NCI-H524 treated with DMSO at 0.1 percent for 48 hours (cell line): ENCODE results near the gene MTFP1.
"Not testable (repeated sequence)": the region's sequence is repeated elsewhere in the genome, so short reads cannot be mapped to it uniquely, and the experiment has no call there.

ENCODE experiments used
- DNase-seq: peaks from one replicate; lab custom pipeline; 2025; lab: John Stamatoyannopoulos, UW

The MTFP1 gene

DNA sequence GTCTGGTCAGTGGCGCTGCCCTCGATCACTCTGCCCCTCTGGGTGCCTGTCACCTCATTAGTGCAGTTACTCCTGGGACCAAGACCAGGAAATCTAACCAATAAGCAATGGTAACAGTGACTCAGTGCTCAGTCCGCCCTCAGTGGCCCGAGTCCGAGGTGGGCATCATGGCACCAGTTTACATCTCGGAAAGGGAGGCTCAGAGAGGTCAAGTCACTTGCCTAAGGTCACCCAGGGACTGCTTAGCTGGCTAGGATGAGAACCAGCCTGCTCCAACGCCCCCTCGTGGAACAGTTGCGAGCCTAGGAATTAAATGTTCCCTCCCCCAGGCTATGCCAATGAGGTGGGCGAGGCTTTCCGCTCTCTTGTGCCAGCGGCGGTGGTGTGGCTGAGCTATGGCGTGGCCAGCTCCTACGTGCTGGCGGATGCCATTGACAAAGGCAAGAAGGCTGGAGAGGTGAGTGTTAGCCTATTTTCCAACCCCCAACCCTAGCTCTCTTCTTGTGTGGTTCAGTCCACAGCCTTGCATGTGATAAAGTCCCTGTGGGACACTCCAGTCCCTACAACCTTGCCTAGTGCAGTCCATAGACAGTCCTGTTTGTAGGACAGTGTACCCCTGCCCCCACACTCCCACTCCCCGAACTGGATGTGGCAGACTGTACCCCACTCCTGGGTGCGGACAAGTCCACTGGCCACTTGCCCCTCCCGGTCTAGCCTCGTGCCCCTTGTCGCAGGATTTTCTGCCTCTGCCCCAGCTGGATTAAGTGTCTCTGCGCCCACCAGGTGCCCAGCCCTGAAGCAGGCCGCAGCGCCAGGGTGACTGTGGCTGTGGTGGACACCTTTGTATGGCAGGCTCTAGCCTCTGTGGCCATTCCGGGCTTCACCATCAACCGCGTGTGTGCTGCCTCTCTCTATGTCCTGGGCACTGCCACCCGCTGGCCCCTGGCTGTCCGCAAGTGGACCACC lies 1.1 kb downstream of the MTFP1 start:
- DNase-seq, result peak; percentile 43

DNA sequence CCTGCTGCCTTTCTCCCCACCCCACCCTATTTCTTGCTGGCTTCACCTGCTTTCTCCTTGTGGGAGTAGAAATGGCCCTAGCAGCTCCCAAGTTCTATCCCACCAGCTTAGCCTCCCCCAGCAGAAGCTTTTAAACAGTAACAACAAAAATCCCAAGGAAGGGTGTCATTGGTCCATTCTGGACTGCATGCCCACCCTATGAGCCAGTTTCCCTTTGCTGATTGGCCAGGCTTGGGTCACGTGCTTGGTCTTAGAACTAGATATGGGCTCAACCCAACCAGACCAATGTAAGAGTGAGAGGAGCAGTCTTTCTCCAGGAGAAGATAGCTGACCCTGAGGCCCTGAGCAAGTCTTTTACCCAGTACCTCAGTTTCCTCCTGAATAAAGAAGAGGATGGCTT lies 2.3 kb downstream of the MTFP1 start:
- DNase-seq, result no peak

DNA sequence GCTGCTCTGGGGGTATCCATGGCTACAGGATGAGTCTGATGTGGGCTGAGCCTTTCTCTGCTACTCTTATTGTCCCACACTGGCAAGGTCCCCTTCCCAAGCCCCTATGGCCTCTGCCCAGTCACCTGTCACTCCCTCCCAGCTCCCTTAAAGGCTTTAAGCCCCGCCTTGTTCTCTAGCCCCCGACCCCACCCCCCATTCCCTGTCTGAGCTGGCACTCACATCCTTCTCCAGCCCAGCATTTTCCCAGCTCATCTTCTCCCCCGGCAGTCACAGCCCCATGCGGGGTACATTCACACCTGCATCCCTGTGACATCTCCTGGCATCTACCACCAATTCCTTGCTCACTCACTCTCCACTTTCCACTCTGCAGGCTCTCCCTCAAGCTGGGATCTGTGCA lies 4.3 kb downstream of the MTFP1 start:
- no peak for DNase-seq

DNA sequence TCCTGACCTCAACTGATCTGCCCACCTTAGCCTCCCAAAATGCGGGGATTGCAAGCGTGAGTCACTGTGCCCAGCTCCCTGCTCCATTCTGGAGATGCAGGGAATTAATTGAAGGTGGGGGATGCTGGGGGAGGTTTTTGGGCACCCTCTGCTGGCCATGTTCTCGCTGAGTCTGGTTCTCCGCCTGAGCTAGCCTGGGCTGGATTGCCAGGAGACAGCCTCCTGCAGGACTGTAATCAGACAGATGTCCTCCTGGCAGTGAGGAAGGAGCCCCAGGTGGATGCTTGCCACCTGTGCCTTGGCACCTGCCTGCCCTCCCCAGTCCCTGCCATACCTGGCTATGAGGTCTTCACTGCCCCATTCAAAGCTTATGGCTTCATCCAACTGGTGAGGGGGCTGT lies 5.4 kb downstream of the MTFP1 start:
- DNase-seq, result no peak

DNA sequence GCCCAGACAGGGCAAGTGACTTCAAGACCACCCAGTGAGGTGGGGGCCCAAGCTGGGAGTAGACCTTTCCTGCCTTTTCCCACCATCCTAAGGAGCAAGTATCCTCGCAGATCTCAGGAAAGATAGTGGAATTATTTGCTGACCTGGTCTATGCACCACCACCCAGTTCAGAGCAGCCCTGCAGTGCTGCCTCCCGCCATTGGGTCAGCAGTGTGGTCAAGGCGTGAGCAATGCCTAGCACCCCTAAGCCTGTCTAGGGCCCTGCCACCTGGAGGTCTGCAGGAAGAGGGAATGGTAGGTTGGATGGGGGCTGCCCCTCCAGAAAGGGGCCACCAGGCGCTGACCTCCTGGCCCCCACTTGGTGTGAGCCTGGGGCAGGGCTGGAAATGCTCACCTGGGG lies 6.5 kb downstream of the MTFP1 start:
- DNase-seq, result no peak

DNA sequence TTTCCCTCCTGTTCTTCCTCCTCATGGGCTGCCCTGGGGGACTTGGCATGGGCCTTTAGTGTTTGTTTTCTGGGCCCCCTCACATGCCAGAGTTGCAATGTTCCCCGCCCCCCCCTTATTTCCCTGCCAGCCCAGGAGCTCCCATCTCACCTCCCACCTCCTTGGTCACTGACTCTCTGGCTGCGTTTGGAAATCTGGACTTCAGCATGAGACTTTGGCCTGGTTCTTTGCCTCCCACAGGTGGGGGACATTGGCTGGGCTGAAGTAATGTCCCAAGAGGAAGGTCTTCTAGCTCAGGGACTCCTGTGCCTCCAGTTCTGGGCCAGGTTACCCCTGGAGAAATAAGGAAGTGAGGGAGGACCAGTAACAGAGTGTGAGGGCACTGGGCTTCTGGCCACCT lies 7.0 kb downstream of the MTFP1 start:
- no peak for DNase-seq

DNA sequence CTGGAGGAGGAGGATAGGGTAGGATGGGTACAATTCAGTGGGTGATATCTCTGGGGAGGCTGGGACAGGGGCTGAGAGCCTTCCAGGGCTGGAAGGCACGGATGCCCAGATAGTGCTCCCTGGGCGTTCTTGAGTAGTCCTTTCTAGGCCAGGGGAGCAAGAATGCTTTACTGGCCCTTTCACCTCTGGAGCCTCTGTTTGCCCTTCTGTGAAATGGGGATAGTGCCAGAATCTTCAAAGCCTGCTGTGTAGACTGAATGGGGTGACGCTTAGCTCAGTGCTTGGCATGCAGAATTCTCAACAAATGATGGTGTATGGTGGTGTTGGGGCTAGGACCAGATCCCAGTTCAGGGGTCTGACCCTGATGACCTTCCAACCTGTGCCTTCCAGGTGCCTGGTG lies 7.7 kb downstream of the MTFP1 start:
- DNase-seq, result no peak

DNA sequence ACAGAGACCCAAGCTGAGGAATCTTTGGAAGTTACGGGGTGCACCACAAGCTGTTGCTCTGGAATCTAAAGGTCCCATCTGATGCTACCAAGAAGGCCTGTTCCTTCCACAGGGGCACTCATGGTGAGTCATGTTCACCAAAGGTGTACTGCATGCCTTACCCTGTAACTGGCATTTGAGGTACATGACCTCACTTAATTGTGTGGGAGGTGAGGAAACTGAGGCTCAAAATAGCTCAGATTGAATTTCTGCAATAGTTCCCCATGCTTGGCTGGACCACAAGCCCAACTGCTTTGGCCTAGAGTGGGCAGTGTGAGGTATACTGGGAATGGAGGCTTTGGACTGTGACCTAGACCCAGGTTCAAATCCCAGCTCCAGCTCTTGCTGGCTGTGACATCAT lies 8.2 kb downstream of the MTFP1 start:
- DNase-seq, result no peak

DNA sequence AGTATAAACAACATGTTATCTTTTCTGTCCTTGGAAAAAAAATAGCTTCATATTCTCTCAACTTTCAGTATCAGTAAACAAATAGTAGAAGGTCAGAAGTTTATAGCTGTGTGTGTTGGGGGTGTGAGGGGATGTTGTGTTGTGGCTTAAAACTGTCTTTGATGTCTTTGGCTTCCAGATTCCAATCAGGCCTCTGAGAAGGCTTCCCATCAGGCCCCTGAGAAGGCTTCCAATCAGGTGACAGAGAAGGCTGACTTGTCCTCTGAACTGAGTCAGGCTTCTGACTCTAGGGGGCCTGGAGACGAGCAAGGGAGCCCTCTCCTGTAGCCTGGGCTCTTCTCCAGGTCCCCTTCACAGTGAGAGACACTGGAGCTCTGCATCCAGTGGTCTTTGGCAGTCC lies 9.3 kb downstream of the MTFP1 start:
- no peak for DNase-seq

DNA sequence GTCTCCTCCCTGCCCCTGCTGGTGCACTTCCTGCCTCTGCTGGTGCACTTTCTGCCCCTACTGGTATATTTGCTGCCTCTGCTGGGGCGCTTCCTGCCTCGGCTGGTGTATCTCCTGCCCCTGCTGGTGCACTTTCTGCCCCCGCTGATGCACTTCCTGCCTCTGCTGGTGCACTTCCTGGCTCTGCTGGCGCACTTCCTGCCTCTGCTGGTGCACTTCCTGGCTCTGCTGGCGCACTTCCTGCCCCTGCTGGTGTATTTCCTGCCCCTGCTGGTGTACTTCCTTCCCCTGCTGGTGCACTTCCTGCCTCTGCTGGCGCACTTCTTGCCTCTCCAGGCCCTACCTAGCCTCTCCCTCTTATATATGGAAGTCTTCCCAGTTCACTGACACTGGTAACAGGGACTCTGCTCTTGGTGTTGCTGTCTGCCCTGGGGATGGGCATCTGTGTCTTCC lies 10.1 kb downstream of the MTFP1 start:
- DNase-seq, result no peak

DNA sequence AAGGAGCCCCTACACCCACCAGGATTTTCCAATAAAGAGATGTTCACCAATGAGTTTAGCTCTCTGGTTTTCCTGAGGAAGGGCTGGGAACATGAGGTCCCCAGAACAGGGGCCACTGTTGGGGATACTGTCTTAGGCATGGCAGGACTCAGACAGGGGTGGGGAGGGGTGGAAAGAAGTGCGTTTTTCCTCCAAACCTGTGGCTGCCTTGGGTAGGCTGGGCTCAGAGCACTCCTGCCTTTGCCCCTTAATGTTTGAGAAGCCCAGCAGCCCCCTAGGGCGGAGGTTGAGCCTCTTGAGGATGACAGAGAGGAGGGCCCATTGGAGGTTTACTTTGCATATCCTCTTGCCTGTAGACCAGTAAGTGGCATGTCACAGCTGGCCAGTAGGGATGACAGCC lies 10.6 kb downstream of the MTFP1 start:
- DNase-seq, result no peak

DNA sequence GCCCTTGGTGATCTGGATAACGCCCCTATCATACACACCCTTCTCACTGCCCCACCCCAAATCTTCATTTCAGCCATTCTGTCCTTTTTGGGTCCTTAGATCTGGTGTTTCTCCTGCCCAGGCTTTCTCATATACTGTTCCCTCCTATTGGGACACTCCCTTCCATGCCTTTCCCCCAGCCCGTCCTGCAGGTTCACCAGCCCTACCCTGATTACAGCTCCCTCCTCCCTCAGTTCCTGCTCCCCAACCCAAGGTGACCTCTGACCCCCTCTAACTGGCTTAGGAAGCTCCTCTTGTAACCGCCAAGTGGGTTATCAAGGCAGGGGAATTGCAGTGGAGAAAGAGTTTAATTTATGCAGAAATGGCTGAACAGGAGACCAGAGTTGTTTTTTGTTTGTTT lies 13.0 kb downstream of the MTFP1 start:
- DNase-seq, result no peak

DNA sequence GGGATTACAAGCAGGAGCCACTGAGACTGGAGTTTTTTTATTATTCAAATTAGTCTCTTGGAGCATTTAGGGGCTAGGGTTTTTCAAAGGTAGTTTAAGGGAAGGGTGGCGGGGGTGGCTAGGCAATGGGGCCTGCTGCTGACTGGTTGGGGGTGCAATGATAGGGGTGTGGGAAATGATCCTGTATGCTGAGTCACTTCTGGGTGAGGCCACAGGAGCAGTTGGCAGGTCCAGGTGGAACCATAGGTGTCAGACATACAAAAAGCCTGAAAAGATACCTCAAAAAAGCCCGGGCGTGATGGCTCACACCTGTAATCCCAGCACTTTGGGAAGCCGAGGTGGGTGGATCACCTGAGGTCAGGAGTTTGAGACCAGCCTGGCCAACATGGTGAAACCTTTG lies 13.7 kb downstream of the MTFP1 start:
- DNase-seq, result no peak

DNA sequence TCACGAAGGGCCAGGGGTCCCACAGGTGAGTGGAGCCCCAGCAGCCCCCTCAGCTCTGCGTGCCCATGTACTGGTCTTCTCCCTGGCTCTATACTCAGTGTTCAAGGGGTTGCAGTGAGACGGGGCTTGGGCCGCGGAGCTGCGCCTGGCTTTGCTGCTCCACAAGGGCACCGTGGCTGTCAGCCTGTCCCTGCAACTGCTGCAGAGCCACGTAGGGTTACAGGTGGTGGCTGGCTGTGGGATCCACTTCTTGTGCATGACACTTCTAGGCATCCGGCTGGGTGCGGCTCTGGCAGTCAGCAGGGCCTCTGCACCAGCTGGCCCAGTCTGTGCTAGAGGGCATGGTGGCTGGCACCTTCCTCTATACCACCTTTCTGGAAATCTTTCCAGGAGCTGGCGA lies 14.3 kb downstream of the MTFP1 start:
- no peak for DNase-seq

DNA sequence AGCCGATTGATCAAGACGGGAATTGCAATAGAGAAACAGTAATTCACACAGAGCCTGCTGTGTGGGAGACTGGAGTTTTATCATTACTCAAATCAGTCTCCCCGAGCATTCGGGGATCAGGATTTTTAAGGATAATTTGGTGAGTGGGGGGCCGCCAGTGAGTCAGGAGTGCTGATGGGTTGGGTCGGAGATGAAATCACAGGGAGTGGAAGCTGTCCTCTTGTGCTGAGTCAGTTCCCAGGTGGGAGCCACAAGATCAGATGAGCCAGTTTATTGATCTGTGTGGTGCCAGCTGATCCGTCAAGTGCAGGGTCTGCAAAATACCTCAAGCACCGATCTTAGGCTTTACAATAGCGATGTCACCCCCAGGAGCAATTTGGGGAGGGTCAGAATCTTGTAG lies 15.5 kb downstream of the MTFP1 start:
- no peak for DNase-seq

DNA sequence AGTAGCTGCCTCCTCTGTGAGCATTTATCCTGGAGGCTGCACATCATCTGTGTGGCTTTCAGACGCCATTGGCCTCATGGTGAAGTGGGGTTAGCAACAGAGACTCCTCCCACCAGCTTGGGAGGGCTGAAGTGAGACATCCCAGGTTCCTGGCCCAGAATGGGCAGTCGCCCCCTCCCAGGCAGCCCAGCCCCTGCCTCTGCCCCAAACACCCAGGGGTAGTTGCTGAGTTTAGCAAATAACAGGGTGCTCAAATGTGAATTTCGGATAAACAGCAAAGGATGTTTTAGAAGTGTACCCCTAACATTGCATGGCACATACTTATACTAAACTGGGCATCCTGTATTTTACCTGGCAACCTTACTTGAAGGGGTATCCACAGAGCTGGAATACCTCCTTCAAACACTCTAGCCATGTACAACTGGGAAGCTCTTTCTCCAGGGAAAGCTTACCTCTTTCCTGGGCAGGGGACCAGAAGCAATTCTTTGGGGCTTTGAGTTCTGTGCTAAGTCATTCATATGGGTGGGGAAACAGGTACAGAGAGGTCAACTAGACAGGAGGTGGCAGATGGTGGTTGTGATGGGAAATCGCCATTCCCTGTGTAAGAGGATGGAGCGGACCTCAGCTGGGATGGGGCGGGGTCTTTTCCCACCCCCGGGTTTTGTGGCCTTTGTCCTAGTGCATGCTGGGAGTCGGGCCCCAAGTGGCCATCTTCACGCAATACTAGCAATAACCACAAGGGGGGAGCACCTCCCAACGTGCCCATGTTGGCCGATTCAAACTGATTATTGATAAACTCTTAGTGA lies 19.3 kb downstream of the MTFP1 start:
- no peak for DNase-seq

DNA sequence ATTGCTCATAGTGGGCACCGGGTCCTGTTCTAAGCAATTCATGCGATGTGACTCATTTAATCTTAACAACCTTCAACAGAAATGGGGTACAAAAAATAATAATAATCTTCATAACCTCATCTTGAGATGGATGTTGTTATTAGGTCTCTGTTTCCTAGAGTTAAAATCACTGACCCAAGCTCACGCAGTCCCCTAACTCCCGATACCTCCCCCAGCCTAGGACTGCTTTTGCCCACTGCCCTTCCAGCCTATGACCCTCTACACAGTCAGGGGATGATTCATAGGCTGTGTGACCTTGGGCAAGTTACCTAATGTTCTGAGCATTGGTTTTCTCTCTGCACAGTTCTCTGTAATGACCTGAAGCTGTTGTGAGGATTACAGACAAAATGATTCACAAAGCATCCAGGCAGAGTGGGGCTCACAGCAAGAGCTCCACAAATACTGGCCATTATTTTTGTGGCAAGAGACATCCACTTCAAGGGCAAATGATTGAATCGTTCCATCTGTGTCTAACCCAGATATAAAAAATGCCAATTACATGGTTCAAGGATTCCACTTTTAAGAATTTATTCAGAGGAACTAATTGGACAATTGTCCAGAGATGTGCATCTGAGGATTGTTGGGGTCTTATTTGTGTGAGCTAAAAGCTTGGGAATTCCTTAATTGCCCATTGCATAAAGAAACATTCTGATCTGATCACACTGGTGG lies 20.0 kb downstream of the MTFP1 start:
- DNase-seq, result no peak

DNA sequence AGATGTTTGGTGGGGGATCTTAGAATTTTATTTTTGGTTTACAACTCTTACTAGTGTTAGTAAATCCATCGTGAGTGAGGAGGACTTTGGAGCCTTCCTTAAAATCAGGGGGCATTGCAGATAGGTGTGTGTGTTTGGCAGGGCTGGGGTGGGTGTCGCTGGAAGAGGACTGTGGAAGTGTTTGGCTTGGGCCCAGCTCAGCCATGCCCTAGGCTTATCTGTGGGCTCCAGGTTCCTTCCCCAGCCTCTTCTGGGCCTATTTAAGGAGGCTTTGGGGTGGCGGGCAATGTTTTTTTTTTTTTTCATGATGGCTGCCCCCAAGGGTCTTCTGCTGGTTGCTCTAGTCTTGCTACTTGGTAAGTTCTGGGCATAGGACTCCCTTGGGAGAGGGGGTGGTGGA lies 22.1 kb downstream of the MTFP1 start:
- DNase-seq, result no peak

DNA sequence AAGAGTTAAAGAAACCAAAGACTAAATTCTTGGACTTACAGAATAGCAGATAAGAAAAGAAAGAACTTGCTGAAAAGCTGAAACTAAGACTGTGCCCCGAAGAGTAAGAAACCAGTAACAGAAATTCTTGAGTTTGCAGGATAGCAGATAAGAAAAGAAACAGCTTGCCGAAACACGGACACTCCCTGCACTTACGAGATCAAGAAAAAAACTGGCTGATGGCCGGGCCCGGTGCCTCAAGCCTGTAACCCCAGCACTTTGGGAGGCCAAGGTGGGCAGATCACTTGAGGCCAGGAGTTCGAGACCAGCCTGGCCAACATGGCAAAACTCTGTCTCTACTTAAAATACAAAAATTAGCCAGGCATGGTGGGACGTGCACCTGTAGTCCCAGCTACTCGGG lies 25.9 kb downstream of the MTFP1 start:
- DNase-seq, result not testable (repeated sequence)

DNA sequence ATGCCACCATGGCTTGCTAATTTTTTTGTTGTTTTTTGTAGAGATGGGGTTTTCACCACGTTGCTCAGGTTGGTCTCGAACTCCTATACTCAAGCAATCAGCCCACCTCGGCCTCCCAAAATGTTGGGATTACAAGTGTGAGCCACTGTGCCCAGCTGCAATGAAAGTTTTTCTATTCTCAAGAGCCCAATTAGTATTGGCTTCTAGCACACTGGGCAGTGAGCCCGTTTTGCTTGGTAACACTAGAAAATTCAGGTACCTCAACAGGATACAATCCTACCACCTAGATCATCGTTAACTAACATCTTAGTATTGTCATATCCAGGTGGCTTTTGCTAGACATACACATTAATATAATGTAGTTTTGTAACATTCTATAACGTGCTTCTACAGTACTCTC lies 27.3 kb downstream of the MTFP1 start:
- no peak for DNase-seq

DNA sequence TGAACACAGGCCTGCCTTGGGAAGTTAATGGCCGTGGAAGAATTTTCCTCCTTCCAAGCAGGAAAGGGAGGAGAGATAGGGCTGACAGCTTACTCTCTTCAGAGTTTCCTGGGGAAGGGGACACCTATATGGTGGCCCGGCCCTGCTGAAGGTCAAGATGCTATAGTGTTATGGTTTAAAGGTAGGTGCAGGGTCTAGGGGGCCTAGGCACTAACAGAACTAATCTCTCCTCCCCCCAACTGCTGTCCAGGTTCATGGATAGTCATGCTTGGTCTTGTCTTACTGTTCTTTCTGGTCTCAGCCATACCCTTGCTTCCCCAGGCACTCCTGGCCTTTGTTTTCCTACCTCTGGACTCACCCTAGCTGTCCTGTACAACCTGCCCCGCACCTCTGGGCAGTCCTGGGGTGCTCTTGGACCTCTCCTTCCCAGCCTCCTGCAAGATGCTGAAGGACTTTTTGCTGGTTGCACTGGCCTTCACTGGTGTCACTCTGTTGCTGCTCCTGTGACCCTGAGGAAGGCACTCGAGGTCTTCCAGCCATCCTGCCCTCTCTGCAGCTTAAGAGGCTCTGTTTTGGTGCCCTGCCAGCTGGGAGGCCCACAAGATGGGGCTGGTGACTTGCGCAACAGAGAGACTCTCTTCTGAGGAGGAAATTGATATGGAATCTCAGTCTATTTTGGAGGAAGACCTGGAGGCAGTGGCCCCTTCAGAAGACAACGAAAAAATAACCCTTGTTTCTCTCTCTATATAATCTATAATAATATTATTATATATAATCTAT lies 28.4 kb downstream of the MTFP1 start:
- DNase-seq, result no peak
